Brain microvascular endothelial cell (primary cell): ENCODE results near the gene ARHGAP26.

ENCODE experiments used
- DNase-seq: peaks from one replicate; pipeline ENCODE4 v3.0.0-alpha.2; 2020
- H3K27ac ChIP-seq: fragments of 250-450 bp; sonication (Bioruptor Pico); 2 replicates; pipeline ENCODE4 v1.5.1; 2020; ENCODE audit warnings: mild to moderate bottlenecking, moderate library complexity
- H3K27me3 ChIP-seq: fragments of 250-450 bp; sonication (Bioruptor Pico); replicated peaks from 2 replicates; pipeline ENCODE4 v1.5.1; 2020; ENCODE audit warnings: mild to moderate bottlenecking
- H3K36me3 ChIP-seq: fragments of 250-450 bp; sonication (Bioruptor Pico); replicated peaks from 2 replicates; pipeline ENCODE4 v1.5.1; 2020; ENCODE audit warnings: mild to moderate bottlenecking
- H3K4me3 ChIP-seq: 2 replicates; pipeline ENCODE4 v1.5.1; 2011; ENCODE audit warnings: low read depth, mild to moderate bottlenecking, control low read depth, low read length, moderate library complexity
- in situ Hi-C: cut with HindIII; loops from 2 replicates; pipeline ENCODE4 v1.10.0; 2017; ENCODE audit warnings: low sequenced_read_pairs, low pct_ligation_motif_present
- TF ChIP-seq, protein P1 (sequence below): IDR thresholded peaks from 2 replicates; pipeline ENCODE4 v1.5.1; 2011; ENCODE audit warnings: low read depth, mild to moderate bottlenecking, moderate library complexity, low read length, control low read depth, inconsistent platforms; ENCODE audit errors: missing control alignments

ARHGAP26 gene

GRCh38 chr5:143106174-143106573 lies 336.0 kb downstream of the ARHGAP26 start:
- Histone ChIP-seq H3K4me3 (no peak overlapping the region), H3K36me3 (no peaks in the 10 kb centered on the region), H3K27me3 (no peaks in the 10 kb centered on the region), H3K27ac (no peak overlapping the region)
- in situ Hi-C loops, result no loop called here
- TF ChIP-seq, protein P1, sequence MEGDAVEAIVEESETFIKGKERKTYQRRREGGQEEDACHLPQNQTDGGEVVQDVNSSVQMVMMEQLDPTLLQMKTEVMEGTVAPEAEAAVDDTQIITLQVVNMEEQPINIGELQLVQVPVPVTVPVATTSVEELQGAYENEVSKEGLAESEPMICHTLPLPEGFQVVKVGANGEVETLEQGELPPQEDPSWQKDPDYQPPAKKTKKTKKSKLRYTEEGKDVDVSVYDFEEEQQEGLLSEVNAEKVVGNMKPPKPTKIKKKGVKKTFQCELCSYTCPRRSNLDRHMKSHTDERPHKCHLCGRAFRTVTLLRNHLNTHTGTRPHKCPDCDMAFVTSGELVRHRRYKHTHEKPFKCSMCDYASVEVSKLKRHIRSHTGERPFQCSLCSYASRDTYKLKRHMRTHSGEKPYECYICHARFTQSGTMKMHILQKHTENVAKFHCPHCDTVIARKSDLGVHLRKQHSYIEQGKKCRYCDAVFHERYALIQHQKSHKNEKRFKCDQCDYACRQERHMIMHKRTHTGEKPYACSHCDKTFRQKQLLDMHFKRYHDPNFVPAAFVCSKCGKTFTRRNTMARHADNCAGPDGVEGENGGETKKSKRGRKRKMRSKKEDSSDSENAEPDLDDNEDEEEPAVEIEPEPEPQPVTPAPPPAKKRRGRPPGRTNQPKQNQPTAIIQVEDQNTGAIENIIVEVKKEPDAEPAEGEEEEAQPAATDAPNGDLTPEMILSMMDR, result peak; percentile 40
- DNase-seq, result peak; percentile 16

- Histone ChIP-seq H3K36me3 (no peaks in the 10 kb centered on the region), H3K27me3 (no peaks in the 10 kb centered on the region), H3K4me3 (no peak overlapping the region), H3K27ac (no peak overlapping the region)
- no peak for DNase-seq
- in situ Hi-C loops, result no loop called here
- TF ChIP-seq, protein P1, result no peak
Observed at GRCh38 chr5:143108498-143109128, 338.4 kb downstream of the ARHGAP26 start.

DNA sequence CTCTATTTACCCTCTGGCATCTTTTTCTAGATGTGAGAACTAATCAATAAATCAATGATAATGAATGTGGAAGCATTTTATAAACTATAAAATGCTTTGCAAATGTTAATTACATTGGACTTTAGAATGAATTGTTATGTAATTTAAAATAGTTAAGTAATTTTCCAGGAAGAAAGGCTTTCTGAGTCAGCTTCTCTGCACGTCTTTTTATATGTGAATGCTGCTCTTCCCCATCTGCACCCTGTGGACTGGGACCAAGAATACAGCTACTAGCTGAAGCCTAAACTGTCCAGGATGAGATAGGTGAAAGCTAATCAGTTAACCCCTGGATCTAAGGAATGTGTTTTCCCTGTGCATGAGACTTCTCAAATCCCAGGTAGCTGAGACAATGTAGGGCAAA lies 340.4 kb downstream of the ARHGAP26 start:
- in situ Hi-C loops, result no loop called here
- no peaks in the 10 kb centered on the region for H3K27me3 ChIP-seq
- no peak overlapping the region for H3K27ac ChIP-seq
- H3K4me3 ChIP-seq, result no peak overlapping the region
- no peak for DNase-seq
- TF ChIP-seq, protein P1, result no peak
- no peaks in the 10 kb centered on the region for H3K36me3 ChIP-seq

DNA sequence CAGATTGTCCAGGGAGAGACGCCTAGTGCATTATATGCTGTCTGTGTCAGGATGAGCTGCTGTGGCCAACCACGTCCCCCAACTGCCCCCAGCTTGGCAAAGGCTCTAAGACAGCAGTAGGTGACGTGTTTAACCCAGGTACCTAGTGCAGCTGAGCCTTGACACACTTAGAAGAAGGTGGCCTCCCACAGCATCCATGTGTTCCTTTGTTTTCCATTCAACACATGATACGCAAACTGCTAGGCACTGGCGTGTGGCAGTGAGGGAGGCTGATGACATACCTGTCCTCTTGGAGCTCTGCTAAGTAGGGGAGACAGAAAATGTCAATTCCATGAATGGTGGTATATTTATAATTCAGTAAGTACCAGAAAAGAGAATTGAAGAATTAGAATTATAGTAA lies 341.6 kb downstream of the ARHGAP26 start:
- H3K27me3 ChIP-seq, result no peaks in the 10 kb centered on the region
- TF ChIP-seq, protein P1, result no peak
- no peak overlapping the region for H3K4me3 ChIP-seq
- no peak for DNase-seq
- H3K27ac ChIP-seq, result no peak overlapping the region
- H3K36me3 ChIP-seq, result no peaks in the 10 kb centered on the region
- in situ Hi-C loops, result no loop called here

DNA sequence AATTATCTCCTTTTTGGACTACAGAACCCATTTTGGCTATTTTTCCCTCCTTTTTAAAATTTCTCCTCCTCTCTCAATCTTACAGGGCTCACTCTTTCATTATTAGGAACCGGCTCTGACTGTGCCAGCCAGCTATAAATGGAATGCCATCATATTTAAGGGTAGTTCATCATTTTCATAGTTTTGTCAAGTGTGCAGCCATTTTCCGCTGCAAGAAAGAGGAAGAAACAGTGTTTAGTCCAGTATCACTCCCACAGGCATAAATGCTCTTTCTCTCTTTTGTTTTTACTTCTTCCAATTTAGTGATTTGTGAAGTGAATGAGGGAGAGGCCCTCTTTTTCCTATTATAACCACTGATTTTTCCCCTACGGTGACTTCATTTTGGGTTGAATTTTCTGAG lies 343.3 kb downstream of the ARHGAP26 start:
- in situ Hi-C loops, result no loop called here
- Histone ChIP-seq H3K27ac (no peak overlapping the region), H3K4me3 (no peak overlapping the region), H3K36me3 (no peaks in the 10 kb centered on the region), H3K27me3 (no peaks in the 10 kb centered on the region)
- no peak for DNase-seq
- TF ChIP-seq, protein P1, result no peak

DNA sequence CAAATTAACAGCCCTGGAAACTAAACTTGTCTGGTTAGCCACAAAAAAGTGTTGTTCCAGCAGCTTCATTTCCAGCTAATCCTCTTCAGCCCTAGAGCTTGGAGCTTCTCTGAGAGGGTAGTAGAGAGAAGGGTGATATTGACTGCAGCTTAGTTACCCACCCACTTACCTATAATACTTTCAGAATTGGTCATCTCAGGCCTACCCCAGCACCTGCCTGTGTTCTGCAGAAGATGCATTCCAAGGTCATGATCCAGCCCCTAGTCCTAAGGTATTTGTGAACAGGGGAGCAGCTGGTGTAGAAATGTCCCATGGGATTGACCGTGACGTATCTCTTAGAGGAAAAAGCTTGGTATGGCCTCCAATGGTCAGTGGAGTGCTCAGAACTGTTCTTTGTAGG lies 344.3 kb downstream of the ARHGAP26 start:
- TF ChIP-seq, protein P1, result no peak
- Histone ChIP-seq H3K27me3 (no peaks in the 10 kb centered on the region), H3K27ac (no peak overlapping the region), H3K36me3 (no peaks in the 10 kb centered on the region), H3K4me3 (no peak overlapping the region)
- in situ Hi-C loops, result no loop called here
- DNase-seq, result no peak
